GM10248 (cell line): Measurements from ENCODE around the gene TCEA2.

Experiments used
- CTCF ChIA-PET: fragments of 300-600 bp; sonication (Branson Sonifier 250); formaldehyde crosslinking; extraction: SDS; loops from one replicate; lab custom pipeline; 2021; ENCODE audit warnings: antibody characterized with exemption; lab: Yijun Ruan, JAX
- POLR2A ChIA-PET: fragments of 350-650 bp; sonication (Branson Sonifier 250); formaldehyde crosslinking; extraction: SDS; loops from one replicate; lab custom pipeline; 2020; ENCODE audit warnings: antibody characterized with exemption; lab: Yijun Ruan, JAX
- DNase-seq: peaks from one replicate; pipeline ENCODE4 v3.0.0; 2012; ENCODE audit errors: extremely low spot score
- TF ChIP-seq, protein P1 (sequence below): IDR thresholded peaks from 2 replicates; pipeline ENCODE4 v1.5.1; 2012; ENCODE audit warnings: mild to moderate bottlenecking, low read depth; ENCODE audit errors: extremely low read depth, missing control alignments, control extremely low read depth

TCEA2 gene

DNA sequence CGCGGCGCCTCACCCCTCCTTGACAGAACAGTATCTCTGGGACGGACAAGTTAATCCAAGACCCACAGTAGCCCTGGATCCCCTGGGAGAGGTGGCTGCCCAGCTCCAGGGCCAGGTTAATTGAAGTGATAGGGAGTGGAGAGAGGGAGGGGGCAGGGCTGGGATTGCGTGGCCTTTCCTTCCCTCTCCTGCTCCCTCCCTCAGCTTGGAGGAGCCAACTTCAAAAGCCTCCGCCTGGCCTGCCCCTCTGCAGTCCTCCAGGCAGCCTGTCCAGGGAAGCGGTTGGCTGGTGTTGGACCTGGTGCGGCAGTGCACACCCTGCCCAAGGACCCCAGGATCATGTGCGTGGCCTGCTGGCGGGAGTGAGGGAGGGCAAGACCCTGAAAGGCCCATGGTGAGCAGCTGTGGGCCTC is 27.1 kb upstream of the TCEA2 start, which contains the start of gene C20orf204:
TSS of gene C20orf204 (plus strand) at position 250 of the 413 bp plus-strand sequence. CDS start at position 392, 142 bp downstream.
- no peak for DNase-seq
- TF ChIP-seq, protein P1, sequence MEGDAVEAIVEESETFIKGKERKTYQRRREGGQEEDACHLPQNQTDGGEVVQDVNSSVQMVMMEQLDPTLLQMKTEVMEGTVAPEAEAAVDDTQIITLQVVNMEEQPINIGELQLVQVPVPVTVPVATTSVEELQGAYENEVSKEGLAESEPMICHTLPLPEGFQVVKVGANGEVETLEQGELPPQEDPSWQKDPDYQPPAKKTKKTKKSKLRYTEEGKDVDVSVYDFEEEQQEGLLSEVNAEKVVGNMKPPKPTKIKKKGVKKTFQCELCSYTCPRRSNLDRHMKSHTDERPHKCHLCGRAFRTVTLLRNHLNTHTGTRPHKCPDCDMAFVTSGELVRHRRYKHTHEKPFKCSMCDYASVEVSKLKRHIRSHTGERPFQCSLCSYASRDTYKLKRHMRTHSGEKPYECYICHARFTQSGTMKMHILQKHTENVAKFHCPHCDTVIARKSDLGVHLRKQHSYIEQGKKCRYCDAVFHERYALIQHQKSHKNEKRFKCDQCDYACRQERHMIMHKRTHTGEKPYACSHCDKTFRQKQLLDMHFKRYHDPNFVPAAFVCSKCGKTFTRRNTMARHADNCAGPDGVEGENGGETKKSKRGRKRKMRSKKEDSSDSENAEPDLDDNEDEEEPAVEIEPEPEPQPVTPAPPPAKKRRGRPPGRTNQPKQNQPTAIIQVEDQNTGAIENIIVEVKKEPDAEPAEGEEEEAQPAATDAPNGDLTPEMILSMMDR = no peak
- POLR2A ChIA-PET = interaction anchor here (1.2 to 2.5 kb wide), 3 partner anchors 8 to 56 kb away, joined by 3 to 8 read pairs (median 8); partner anchors contain the start of genes PRPF6 and SAMD10
- CTCF ChIA-PET = interaction anchor here (1.1 to 6.4 kb wide), 6 partner anchors 8 to 62 kb away, joined by 3 to 116 read pairs (median 20); partner anchors contain the start of genes PRPF6 and SAMD10

DNA sequence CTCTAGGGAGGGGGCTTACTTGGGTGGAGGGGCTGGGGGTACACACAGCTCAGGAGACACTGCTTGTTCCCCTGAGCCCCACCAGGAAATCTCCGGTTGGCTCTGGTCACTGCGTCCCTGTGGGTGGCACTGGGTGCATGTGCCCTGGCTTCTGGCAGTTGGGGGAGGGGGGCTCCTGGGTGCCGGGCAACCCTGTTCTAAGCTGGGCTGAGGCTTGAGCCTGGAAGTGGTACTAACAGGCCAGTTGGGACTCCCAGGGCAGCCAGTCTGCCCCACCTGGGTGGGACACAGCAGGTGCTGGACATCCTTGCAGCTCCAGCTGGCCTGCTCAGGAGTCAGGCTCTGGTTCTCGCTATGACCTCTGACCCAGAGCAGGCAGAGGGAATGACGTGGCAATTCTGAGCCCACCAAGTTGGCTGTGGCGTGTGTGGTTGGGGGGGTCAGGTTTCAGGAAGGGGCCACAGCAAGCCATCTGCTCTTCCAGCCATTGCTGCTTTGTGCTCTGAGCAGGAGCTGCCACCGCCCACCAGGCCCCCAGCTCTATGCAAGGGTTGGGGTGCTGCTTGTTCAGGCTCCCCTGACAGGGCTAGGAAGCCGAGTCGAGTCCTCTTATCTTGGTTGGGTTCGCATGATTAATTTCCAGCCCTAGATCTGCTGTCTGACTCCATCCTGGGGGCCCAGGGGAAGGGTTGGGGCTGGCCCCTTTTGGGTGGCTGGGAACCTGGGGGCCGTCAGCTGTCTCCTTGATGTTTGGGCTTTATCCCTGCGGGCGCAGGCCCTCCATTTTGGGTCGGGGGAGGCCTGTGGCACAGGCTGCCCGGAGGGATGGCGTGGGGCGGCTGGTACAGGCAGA is 26.4 kb upstream of the TCEA2 start:
- CTCF ChIA-PET = interaction anchor here (1.1 to 7.4 kb wide), 8 partner anchors 9 to 63 kb away, joined by 3 to 116 read pairs (median 32); partner anchors contain the start of genes PRPF6, SAMD10 and SOX18
- TF ChIP-seq, protein P1 = no peak
- no peak for DNase-seq
- POLR2A ChIA-PET = interaction anchor here (1.2 to 2.5 kb wide), 4 partner anchors 9 to 56 kb away, joined by 3 to 8 read pairs (median 7); partner anchors contain the start of genes PRPF6 and SAMD10

DNA sequence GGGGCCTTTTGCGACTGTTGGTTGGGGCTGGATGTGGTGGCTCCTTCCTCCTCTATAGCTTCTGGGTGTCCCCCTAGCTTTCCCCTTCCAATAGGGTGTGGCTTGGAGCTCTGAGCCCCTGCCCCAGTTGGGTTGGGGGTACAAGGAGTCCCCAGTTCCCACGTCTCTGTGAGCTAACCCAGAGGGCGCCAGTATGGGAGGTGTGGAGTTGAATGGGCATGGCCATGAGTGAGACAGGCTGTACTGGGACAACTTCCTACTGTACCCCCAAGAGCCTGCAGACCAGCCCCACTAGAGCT is 25.9 kb upstream of the TCEA2 start:
- TF ChIP-seq, protein P1 = no peak
- ChIA-PET POLR2A (interaction anchor here (0.5 to 2.5 kb wide), 4 partner anchors 10 to 66 kb away, joined by 3 to 8 read pairs (median 7); partner anchors contain the start of genes PRPF6 and SAMD10), CTCF (interaction anchor here (2.8 to 7.4 kb wide), 7 partner anchors 9 to 63 kb away, joined by 9 to 116 read pairs (median 33); partner anchors contain the start of genes PRPF6, SAMD10 and SOX18)
- DNase-seq = no peak

DNA sequence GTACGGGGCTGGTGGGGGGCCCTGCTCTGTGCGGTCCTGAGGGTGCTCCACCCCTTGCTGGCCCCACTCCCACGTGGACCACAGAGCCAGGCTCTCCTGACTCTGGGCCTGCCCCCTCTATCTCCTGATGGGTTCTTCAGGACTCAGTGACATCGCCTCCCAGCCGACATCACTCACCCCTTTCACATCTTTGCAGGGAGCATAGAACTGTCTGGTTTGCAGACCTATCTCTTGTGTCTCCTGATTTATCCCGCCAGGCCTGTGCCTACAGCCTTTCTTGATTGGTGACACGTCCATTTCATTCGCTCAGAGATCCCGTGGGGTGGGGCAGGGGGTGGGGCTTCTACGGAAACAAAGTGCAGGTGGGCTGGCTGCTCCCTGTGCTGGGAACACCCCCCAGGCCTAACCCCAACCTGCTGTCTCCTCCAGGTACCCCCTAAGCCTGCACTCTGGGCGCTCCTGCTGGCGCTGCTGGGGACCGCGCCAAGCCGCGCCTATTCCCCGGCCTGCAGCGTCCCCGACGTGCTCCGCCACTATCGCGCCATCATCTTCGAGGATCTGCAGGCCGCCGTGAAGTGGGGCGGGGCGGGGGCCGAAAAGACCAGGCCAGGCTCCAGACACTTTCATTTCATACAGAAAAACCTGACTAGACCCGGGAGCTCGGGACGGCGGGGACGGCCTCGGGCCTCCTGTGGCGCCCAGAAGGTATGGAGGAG is 25.3 kb upstream of the TCEA2 start:
- DNase-seq = peak; percentile 63
- ChIA-PET POLR2A (interaction anchor here (0.5 to 2.5 kb wide), 4 partner anchors 10 to 65 kb away, joined by 3 to 8 read pairs (median 7); partner anchors contain the start of genes PRPF6 and SAMD10), CTCF (interaction anchor here (0.7 to 7.4 kb wide), 19 partner anchors 10 to 499 kb away, joined by 3 to 116 read pairs (median 12); partner anchors contain the start of genes PRPF6, SAMD10, SOX18 and TCEA2)
- TF ChIP-seq, protein P1 = peak; percentile 11

DNA sequence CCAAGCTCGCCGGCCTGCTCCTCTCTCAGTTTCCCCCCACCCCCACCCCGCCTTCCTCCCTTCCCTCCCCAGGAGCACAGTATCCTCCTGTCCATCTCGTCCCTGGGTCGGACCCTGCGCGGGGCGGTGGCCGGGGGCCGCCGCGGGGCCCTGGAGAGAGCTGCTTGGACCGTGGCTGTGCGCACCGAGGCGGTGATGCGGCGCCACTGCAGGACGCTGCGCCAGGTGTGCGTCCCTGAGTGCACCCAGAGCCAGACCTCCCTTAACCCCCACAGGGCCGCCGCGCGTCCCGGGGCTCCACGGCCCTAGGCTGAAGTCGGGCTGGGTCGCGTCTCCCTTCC is 24.8 kb upstream of the TCEA2 start:
- ChIA-PET CTCF (interaction anchor here (0.7 to 7.4 kb wide), 24 partner anchors 9 to 499 kb away, joined by 3 to 116 read pairs (median 8); partner anchors contain the start of genes PRPF6, SAMD10, SOX18 and TCEA2), POLR2A (interaction anchor here (0.5 to 3.0 kb wide), 2 partner anchors 58 to 157 kb away, joined by 3 to 10 read pairs; partner anchors contain the start of genes PRPF6 and SAMD10)
- TF ChIP-seq, protein P1 = peak; percentile 6
- no peak for DNase-seq
